ENCODE measurements around the gene ASPRV1.
A peak's percentile ranks its signal among the peaks of the same experiment; 100 is the strongest.
"Not testable (repeated sequence)": the region's sequence is repeated elsewhere in the genome, so short reads cannot be mapped to it uniquely, and the experiment has no call there.

The ASPRV1 gene

DNA sequence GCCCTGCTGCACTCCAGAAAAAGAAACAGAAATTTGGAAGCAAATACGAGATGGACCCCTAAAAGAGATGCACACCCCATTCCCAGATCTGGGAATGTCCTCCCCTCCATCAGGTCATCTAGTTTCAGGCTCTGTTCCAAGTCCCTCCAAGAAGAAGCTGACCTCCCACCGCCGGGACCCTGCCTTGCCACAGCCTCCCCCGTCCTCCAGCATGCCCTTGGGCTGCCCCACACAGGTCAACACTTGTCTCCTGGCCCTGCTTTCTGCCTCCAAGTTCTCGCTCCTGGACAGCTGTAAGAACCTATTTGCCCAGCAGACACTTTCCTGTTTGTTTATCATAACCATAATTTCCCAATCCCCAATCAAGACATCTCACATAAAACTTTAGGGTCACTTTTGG is 2.0 kb downstream of the ASPRV1 start:
- no peak for DNase-seq

DNA sequence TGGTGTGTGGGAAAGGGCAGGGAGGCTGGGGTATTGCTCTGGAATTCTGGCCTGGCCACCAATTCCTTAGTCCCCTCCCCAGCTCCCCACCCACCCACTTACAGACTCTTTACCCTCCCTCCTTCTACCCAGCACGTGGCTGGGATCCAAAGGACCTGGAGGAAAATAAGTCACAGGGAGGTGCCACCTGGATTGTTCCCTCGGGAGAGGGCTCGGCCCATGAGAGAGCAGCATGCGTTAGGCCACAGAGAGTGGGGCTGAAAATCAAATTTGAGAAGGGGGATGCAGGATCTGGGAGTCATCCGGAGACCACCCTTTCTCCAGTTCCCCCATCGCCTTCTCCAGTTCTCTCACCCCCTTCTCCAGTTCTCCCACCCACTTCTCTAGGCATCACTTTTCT is 3.0 kb downstream of the ASPRV1 start:
- DNase-seq: no peak

DNA sequence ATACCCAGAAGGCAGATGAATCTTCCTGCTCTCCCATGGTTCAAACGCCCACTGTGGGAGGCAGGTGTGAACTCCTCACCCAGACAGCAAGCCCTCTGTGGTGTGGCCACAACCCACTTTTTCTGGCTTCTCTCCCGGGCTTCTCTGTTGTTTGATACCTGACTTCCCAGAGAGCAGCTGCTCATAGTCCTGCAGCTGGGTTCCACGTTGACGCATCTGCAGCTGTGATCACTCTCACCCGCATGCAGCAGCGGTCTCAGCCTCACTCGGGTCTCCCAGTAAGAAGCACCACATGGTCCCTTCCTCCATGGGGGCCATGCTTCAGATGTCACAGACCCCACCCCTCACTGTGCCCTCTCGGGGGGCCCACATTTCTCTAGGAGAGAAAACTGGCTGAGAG is 3.5 kb downstream of the ASPRV1 start:
- no peak for DNase-seq

DNA sequence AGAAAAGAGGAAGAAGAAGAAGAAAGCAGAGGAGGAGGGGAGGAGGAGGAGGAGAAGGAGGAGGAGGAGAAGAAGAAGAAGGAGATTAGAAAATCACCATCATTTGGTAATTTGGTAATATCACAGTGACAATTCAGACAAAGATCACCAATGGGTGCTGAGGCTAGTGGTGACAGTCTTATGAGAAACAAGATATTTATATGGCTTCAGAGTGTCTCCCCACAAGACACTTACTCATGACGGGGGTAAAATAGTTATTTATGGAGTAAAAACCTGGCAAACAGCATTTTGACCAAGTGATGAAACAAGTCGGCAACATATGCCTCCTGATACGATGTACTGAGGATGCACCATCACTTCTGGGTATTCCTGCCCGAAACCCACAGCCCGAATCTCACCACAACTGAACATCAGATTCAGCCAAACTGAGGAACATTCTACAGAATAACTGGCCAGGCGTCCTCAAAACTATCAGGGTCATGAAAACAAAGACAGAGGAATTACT is 4.9 kb downstream of the ASPRV1 start:
- no peak for DNase-seq

DNA sequence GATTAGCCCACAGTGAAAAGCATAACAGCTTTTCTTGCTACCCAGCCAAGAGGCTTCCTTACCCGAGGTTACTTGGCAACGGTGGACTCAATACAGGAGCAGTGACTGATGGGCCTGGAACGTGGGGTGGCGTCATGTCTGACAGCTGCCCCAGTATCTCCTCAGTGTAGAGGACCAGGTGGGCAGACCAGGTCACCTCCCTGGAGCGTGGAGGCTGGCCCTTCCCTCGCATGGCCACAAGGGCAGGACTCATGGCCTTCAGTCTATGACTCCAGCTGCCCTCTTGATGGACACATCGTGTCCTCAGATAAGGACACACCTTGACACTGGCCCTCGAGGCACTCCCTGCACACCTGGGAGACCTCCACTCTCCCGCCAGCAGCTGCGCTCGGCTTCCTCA is 6.4 kb downstream of the ASPRV1 start:
- no peak for DNase-seq

DNA sequence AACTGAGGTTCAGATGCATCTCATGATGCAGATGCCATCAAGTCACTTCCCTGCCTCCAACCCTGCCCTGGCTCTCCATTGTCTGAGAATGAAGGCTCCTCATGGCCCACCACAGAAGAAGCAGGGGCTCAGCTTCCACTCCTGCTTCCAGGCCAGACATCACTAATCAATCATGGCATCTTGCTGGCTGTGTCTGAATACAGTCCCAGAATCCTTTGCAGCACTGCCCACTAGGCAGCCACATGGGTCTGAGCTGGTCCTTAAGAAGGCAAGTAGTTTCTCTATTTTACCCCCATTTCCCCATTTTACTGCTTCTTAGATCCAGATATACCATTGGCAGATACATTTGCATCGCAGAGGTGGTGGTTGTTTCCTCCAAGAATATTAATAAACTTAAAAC is 7.3 kb downstream of the ASPRV1 start:
- no peak for DNase-seq

DNA sequence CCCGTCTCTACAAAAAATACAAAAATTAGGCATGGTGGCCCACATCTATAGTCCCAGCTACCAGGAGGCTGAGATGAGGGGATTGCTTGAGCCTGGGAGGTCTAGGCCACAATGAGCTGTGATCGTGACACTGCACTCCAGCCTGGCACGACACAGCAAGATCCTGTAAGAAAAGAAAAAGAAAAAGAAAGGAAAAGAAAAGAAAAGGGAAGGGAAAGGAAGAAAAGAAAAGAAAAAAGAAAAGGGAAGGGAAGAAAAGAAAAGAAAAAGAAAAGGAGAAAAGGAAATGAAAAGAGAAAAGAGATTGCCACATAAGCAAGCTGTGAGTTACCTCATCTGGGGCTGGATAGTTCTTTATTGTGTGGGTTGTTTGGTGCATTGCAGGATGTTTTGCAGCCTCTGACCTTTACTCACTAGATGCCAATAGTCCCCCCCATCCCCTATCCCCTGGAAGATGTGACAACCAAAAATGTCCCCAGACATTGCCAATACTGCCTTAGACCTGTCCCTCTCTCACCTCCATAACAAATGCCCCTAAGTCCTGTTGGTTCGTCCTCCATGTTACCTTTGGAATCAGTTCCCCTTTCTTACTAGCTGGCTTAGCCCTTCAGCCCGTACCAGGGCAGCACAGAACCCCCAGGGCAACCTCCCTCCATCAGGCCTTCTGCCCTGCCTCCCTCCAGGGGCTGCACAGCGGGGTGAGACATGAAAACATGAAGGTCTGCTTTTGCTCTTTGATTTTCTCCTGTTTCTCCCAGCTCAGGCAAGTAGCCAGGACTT is 8.9 kb downstream of the ASPRV1 start:
- DNase-seq: no peak

DNA sequence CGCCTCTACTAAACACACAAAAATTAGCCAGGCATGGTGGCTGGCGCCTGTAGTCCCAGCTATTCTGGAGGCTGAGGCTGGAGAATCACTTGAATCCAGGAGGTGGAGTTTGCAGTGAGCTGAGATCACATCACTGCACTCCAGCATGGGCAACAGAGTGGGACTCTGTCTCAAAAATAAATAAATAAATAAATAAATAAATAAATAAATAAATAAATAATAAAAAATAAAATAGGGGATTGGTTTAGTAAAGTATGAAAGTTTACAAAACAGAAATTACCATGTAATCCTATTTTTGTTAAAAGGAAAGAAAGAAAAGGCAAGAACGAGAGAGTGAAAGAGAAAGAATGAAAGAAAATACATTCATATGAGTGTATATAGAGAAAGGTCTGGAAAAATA is 10.8 kb downstream of the ASPRV1 start:
- not testable (repeated sequence) for DNase-seq

DNA sequence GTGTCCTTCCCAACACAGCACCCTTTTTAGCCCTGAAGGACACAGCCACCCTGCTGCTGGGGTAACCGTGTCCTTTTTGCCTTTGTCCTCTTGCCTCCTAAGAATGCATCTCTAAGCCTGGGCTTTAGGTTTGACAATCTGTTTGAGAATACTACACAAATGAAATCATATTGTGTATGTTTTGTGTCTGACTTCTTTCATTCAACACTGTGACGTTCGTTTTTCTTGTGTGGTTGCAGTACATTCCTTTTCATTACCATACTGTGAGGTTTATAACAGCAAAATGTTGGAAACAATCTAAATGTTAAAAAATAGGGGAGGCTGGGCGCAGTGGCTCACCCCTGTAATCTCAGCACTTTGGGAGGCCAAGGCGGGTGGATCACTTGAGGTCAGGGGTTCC is 11.2 kb downstream of the ASPRV1 start:
- DNase-seq: no peak

DNA sequence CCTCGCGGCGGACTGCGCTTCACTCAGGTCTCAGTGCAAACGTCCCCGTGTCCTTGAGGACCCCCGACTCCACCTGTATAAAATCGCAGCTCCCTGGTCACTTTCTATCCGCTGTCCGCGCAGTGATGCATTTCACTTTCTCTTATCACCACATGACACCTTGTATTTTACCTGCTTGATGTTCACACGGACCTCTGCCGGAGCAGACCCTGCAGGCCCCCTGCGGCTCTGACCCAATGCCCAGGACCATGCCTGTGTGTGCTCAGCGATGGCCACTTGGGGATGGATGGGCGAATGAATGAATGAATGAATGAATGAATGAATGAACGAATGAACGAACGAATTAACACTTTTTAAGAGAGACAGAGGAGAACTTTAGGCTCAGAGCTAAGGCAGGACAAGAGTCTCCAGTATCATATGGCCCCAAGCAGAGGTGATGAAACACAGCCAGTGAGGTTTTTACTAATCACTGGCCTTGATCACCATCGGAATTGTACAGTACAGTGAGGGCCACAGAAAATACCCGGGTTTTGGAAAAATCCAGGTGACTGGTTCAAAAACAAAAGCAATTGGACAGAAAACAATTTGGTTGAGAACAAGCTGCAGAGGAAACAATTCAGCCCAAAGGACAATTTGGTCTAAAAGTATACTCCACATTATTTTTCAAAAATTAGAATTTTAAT is 12.3 kb downstream of the ASPRV1 start:
- DNase-seq: no peak

DNA sequence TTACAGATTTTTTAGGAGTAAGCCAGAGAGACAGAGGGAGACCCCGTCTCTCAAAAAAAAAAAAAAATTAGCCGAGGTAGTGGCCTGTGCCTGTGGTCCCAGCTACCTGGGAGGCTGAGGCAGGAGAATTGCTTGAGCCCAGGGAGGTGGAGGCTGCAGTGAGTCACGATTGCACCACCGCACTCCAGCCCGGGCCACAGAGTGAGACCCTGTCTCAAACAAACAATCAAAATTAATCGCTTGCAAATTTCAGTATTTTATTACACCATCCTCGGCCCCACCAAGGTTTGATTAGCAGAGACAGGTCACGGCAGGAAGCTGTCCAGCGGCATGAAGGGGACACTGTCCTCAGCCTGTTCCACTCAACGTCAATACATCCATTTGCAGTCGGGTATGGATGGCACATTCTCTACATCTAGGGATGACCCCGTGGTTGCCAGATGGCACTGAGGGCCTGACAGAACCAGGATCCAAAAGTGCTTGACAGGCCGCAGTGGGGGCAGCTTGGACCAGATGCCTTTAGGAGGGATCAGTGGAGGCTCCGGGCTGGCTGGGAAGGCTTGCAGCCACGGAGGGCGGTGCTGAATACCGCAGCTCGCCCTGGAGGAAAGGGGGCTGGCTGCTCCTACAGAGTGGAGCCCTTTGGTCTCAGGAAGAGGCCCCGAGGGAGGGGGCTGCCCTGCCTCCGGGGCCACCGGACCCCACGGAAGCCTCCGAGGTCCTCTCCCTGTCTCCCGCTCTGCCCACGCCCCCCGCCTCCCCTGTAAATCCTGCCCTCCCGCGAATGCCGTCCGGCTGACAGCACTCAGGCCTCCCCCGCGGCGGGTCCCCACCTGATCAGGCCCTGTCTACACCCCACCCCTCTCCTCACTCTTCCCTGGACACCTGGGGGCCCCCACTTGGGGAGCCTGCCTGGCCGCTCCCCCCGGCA is 13.1 kb downstream of the ASPRV1 start:
- DNase-seq: no peak

DNA sequence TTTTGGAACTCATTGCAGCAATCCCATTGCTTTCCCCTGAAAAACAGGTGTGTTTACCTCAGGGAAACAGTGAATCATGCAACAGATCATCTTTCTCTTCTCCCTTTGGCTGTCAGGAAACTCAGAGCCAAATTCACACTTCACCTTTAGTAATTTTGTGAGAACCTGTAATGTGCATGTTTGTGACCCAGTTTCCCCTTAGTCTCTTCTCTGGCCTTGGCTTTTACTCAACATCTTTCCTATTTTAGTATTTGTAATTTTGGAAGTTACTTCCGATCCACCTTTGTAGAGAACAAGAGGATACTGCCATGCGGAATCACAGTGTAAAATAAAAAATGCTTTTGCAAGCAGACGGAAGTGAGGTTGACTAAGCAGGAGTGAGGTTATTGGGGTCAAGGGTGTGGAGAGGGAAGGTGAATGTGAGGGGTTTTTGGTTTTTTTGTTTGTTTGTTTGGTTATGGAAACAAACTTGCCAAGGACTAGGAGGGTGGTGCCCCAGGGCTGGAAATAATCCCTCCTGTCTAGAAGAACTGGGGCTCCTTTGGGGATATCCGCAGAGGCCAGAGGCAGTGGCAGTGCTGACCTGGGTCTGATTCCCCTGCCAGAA is 14.0 kb downstream of the ASPRV1 start:
- DNase-seq: no peak

DNA sequence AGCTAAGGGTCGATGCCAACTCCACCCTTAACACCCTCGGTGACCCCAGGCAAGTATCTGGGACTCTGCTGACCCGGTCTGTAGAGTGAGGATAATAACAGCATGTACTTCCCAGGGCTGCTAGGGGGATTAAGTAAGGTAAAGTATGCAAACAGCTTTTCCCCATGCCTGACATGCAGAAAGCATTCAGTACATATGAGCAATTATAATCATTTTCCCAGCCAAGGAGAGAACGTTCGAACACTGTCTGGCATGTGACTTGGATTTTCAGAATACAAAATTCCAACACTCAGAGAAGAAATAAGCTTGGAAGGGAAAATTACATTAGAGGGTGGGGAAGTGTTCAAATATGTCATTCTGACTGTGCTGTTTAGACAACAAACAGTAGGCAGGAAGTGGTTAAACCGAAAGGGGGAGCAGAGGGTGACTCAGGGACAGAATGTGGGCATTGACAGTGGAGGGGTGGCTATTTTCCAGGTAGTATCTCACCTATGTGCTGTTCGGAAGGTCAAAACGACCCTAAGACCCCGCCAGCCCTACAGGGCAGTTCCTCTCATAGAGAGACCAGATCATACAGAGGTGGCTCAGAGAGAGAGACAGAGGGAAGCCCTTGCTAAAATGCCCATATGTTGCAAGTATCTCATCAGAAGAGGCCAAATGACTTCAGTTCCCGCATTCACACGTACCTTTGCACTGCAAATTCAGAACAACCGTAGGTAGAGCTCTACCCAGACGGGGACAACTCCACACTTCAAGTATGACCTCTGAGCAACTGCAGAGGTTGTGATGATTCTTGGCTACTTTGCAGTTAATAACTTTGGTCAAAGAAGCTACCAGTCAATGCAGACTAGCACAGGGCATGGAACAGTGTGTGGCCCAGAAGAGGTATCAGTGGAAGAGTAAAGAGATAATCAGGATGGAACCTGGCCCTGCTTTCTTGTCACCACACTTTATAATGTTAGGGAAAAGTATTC is 14.8 kb downstream of the ASPRV1 start:
- DNase-seq: peak; percentile 84

DNA sequence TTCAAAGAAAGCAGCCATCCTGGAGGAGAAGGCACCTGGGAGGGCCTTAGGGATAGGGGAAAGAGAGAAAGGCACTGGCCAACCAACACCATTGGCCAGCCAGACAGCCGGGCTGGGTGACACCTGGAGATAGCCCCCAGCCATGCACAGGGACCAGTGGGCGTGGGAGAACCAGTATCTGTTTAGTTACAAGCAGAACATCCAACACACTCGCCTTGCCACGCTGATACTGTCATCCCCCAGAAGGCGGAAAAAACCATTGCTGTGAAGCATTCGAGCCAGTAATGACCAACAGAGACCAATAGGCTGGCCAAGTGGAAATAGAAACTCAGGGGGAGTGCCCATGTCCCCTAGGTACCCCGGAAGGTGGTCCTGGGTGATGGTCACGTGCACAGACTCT is 15.5 kb downstream of the ASPRV1 start:
- DNase-seq: no peak

DNA sequence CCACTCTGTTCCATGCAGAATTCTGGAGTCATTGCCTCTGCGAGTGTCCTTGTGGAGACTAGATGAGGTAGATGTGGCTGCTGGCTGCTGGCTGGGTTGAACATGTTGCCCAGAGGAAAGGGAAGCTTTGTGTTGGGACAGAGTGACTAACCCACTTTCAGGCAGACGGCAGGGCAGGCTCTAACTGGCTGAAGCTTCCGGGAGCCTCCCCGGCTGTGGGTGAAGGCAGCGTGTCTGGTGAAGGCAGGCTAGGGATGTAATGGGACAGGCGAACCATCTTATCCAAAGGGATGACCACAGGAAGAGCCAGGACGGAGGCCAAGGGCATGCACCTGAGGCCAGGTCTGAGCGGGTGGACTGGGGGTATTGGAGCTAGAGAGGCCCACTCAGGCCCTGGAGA is 16.0 kb downstream of the ASPRV1 start:
- peak; percentile 30 for DNase-seq

DNA sequence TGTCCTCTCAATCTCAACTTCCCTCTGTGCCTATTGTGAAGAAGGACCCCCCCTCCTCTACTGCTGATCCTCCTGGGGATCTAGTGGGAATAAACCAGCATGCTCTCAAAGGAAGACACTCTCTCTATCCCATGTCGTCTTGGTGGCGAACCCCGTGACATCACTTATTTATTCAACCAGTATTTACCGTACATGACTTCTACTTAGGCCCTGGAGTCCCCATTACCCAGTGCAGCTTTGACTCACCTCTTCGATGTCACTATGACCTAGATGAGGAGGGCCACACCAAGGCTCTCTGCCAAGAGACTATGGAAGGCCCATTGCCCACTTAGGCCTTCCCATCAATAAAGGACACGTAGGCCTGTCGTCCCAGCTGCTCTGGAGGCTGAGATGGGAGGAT is 16.7 kb downstream of the ASPRV1 start:
- DNase-seq: no peak

DNA sequence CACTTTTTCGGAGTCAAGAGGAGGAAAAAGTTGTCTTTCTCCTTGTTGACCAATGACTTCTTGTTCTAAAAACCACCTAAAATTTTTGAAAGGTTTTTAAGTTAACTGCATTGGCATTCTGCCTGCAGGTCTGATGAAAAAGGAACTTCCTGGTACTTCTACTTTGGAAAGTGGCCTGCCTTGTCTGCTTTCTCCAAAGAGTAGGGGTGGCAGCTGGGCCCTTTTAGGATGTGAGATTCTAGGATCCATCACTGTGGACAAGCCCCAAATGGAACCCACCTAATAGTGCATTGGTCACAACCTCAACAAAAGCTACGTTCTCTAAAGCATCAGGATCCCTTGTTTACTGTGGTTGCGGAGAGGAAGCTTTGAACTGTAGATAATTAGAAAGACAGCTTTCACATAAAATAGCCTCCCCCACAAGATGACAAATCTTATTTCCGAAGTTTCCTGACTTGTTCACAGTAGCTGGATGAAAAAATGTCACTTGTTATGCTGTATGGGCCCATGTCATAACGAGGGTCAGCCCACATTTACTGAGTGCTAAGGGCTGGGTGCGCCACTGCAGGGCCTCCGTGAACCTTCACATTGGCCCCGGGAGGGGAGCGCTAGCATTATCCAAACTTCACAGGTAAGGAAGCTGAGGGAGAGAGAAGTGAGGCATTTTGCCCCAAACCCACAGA is 17.4 kb downstream of the ASPRV1 start:
- DNase-seq: no peak

DNA sequence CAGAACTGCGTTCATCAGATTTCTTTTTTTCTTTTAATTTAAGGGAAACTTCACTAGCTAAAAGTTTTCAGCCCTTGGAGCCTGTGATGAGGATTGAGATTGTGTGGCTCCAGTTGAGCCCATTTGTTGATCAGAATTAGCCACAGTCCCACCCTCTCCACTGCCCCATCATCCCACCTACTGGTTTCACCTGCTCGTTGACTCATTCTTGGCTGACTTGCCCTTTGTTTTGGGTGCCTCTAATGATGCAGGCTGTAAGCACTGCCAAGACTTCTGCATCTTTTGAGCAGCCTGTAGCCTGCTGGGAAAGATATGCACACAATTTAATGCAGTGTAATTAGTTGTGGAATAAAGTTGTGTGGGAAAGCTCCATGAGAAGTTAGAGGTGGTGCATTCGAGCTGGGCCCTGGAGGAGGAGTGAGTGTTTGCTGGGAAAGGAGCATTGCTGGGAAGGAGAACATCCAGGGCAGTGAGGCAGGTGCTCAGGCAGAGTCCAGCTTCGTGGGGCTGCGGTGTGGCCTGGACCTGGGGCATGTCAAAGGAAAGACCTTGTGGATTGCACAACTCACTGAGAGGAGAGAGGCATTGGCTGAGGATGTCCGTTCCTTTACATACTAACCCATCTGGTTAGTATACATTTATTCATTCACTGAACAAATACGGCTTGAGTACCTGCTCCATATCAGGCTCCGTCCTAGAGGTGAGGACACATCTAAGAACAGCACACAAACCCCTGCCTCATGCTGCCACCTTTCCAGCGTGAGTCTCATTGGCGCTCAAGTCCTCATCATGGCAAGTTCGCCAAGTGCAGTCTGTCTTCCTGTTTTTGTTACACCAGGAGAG is 18.2 kb downstream of the ASPRV1 start:
- no peak for DNase-seq

DNA sequence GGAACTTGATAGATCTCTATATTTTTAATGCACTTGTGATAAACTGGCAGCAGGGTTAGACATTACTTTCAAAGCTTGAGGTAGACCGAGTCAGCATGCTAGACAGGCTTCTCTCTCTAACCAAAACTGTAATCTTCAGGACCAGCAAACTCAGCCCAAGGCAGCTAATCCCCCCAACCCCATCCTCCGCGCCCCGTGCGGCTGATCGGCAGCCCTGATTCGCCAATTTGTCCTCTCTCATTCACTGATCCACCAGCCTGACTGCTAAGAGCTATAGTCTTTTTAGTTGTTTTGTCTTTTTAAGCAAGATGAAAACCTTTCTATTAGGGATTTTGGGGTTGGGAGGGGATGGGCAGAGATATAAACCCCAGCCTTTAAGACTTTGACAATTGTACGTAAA is 20.7 kb downstream of the ASPRV1 start:
- DNase-seq: no peak

DNA sequence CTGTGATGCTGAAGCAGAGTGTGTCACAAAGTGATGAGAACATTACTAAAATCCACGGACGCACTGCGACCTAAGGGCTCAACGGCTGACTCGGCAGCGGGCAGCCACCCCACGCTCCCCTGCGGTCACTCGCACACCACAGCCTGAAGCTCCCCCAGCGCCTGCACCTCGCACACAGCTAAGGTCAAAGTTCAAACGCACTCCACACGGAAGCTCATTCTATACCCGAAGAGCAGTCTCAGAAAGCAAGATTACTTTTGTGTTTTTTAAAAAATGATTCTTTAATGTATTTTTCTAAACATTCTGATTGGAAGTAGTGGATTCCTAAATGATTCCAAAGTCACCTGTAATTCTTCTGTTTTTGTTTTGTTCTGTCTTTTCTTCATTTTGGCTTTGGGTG is 21.7 kb downstream of the ASPRV1 start:
- DNase-seq: no peak

Data from activated CD4-positive, alpha-beta T cell treated with anti-CD3 and anti-CD28 coated beads, Interleukin-2, Interleukin-6, amounts not matched to agents 100 ng/mL and 50 ng/mL, durations not matched to agents 16 hours and 8 hours (primary cell).